ENCODE data around the gene MICAL2.

GRCh38 chr11:12200991-12201985 lies 90.9 kb downstream of the MICAL2 start:
- no peak for TF ChIP-seq POLR2A (IDR thresholded peaks at IDR 0.05; ENCODE audit: low read depth)
- TF ChIP-seq POLR2AphosphoS5 (IDR thresholded peaks at IDR 0.05) = peak in 1 of 2 donors; percentile 12
- TF ChIP-seq, protein P1, sequence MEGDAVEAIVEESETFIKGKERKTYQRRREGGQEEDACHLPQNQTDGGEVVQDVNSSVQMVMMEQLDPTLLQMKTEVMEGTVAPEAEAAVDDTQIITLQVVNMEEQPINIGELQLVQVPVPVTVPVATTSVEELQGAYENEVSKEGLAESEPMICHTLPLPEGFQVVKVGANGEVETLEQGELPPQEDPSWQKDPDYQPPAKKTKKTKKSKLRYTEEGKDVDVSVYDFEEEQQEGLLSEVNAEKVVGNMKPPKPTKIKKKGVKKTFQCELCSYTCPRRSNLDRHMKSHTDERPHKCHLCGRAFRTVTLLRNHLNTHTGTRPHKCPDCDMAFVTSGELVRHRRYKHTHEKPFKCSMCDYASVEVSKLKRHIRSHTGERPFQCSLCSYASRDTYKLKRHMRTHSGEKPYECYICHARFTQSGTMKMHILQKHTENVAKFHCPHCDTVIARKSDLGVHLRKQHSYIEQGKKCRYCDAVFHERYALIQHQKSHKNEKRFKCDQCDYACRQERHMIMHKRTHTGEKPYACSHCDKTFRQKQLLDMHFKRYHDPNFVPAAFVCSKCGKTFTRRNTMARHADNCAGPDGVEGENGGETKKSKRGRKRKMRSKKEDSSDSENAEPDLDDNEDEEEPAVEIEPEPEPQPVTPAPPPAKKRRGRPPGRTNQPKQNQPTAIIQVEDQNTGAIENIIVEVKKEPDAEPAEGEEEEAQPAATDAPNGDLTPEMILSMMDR (IDR thresholded peaks at IDR 0.05) = no peak
- no peak for TF ChIP-seq EP300 (IDR thresholded peaks at IDR 0.05)

All from esophagus muscularis mucosa (tissue), 4 donors.